Pancreas (tissue), 10 donors: ENCODE data around the gene PYGL. TPM values are rescaled to one million over a fixed set of nuclear protein-coding genes. Genes with fewer than 3 reads are reported as not detected.

Source experiments
- ATAC-seq, 4 donors: fragments of 200-7000 bp; cut with Tn5 transposase; one replicate each; pipeline versions ENCODE4 v1.8.0 to v1.9.1; 2020; ENCODE audit warnings: mild to moderate bottlenecking in 4 of 4, moderate library complexity in 4 of 4
- DNase-seq, 6 donors: peaks; one replicate each; pipeline ENCODE4 v3.0.0-alpha.2; 2020
- FAIRE-seq: peaks from 2 replicates; lab custom pipeline; 2012; peaks lifted over from hg19 to GRCh38; lab: Jason Lieb, UNC
- H3K27ac ChIP-seq, 4 donors: fragments of 200-600 bp; sonication (generic); 1 replicate in 3 of 4; 2 replicates in 1 of 4; pipeline versions ENCODE4 v1.5.0 to v1.8.0; 2020
- H3K27me3 ChIP-seq, 4 donors: fragments of 200-600 bp; one replicate each; pipeline ENCODE4 v1.8.0; 2021
- H3K36me3 ChIP-seq, 3 donors: fragments of 200-600 bp; sonication (generic) in 1 of 3; one replicate each; pipeline versions ENCODE4 v1.5.0 to v1.8.0; 2020 to 2021
- H3K4me1 ChIP-seq, 3 donors: fragments of 200-600 bp; one replicate each; pipeline ENCODE4 v1.8.0; 2021
- H3K4me3 ChIP-seq, 4 donors: fragments of 200-600 bp; sonication (generic) in 2 of 4; one replicate each; pipeline versions ENCODE4 v1.5.0 to v1.8.0; 2020 to 2021
- H3K9me3 ChIP-seq, 4 donors: fragments of 200-600 bp; one replicate each; pipeline ENCODE4 v1.8.0; 2021
- WGBS, 2 donors: extraction: QIAGEN DNeasy Blood & Tissue Kit; methylation state at CpG; one replicate each; pipeline ENCODE4 v1.1.7; 2013; 5-methylcytosine and 5-hydroxymethylcytosine counted together
- intact Hi-C, 3 donors: fragments of 100-400 bp; cut with DNase I; formaldehyde crosslinking; loops; one replicate each; pipeline versions ENCODE4 v1.11.1 to v1.14.2; 2022
- polyA plus RNA-seq, 2 donors: library from polyadenylated mRNA; stranded (reverse); fragments of 200-250 nt; gene quantifications; one replicate each; pipeline ENCODE4 v1.2.3, GENCODE V29; 2013
- total RNA-seq, 6 donors: library from RNA; stranded (reverse); fragmentation: NEBNext Ultra II Directional in 4 of 6; extraction: Animal tissue kit (Norgen Biotek cat#: 25700) in 4 of 6; gene quantifications; one replicate each; pipeline versions ENCODE4 v1.2.1 to v1.2.4, GENCODE V29; 2021 to 2023
- TF ChIP-seq, protein P1 (sequence below), 4 donors: fragments of 200-600 bp; sonication (generic) in 3 of 4; IDR thresholded peaks; one replicate each; pipeline versions ENCODE4 v1.5.0 to v1.8.0; 2021; ENCODE audit warnings: antibody characterized with exemption in 4 of 4
- donor health status: healthy with polysubstance abuse.
- donor health status: DM: no; HTN: no; CAD: no; lungs with moderate emphysema.
- donor health status: DM: no; HTN: no; CAD: no.
- donor health status: control.
- donor health status: control.
- donor health status: Bipolar disorder and iron deficiency.
- donor health status: DM: yes; HTN: yes; CAD: no.
- donor health status: DM: no; HTN: no; CAD: no.
- donor health status: DM: no; HTN: no; CAD: no.
- donor health status: DM: yes; HTN: yes; CAD: no.

Gene PYGL
- total RNA-seq (10 to 100 TPM in 1 of 6 donors, 1 to 10 TPM in 5; 2.6 to 17.8 (median 6.0) TPM), polyA plus RNA-seq (1 to 10 TPM; 4.0 to 5.0 TPM)

DNA sequence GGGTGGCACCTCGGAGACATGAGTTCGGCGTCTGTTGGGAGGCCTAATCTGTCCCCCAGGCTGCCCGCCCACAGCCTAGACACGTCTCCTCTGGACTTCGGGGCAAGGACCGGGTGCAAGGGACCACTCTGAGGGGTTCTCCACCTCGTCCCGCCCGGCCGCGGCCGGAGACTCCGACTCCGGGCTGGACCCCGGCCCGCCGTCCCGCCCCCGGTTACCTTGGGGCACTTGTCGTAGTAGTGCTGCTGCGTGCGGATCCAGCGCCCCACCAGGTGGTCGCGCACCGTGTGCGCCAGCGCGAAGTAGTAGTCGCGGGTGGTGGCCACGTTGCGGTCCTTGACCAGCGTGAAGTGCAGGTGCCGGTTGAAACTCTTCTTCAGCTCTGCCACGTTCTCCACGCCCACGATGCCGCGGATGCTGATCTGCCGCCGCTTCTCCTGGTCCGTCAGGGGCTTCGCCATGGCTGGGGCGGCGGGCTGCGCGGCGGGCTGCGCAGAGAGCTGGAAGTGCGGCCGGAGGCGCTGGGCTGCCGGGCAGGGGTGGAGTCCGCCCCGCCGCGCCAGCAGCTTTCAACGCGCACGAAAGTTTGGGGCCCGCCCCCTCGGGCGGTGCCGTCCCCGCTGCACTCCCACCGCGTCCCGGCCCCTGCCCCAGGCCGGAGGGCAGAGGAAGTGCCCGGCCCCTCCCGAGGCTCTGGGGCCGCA lies at the start of gene PYGL:
TSS of gene PYGL (minus strand) at position 541 of the 704 bp plus-strand sequence. CDS start at position 461, 80 bp downstream.
- Histone ChIP-seq H3K27me3 (no peaks in the 10 kb centered on the region), H3K4me1 (no peaks in the 10 kb centered on the region), H3K27ac (peak within 1 kb of the TSS in 3 of 4 donors; percentile 35 to 77 (median 64)), H3K4me3 (peak within 1 kb of the TSS; percentile 59 to 84 (median 69)), H3K9me3 (no peaks in the 10 kb centered on the region), H3K36me3 (no peaks in the 10 kb centered on the region)
- FAIRE-seq, result no peak
- TF ChIP-seq, protein P1, sequence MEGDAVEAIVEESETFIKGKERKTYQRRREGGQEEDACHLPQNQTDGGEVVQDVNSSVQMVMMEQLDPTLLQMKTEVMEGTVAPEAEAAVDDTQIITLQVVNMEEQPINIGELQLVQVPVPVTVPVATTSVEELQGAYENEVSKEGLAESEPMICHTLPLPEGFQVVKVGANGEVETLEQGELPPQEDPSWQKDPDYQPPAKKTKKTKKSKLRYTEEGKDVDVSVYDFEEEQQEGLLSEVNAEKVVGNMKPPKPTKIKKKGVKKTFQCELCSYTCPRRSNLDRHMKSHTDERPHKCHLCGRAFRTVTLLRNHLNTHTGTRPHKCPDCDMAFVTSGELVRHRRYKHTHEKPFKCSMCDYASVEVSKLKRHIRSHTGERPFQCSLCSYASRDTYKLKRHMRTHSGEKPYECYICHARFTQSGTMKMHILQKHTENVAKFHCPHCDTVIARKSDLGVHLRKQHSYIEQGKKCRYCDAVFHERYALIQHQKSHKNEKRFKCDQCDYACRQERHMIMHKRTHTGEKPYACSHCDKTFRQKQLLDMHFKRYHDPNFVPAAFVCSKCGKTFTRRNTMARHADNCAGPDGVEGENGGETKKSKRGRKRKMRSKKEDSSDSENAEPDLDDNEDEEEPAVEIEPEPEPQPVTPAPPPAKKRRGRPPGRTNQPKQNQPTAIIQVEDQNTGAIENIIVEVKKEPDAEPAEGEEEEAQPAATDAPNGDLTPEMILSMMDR (IDR thresholded peaks at IDR 0.05), result no peak
- ATAC-seq, result peak; percentile 92 to 96 (median 95)
- WGBS, 2 donors, result 0 to 1% methylated on average over 59 to 74 of the region's 74 CpGs
- DNase-seq, result peak; percentile 59 to 87 (median 70)
- intact Hi-C loops, result no loop called here

DNA sequence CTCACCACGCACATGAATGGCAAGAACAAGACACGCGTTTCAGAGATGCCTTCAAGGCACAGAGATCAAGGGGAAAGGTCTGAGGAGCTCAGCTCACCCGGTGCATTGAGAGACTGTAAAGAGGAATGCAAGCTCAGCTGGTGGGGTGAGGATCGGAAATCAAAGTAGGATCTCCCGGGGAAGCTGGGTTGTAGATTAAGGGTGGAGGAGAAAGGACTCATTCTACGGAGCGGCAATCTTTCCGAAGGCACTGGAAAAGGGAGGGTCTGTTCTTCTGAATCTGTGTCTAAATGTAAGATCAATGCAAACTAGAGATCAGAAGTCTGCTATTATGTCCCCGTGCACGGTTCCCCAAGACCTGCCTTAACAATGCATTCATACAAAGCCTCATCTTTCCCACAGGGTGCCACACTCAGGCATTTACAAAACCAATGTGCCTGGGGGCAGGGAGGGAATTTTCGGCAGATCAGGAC lies 41.6 kb upstream of the PYGL start:
- intact Hi-C loops, result no loop called here
- Histone ChIP-seq H3K4me1 (no peaks in the 10 kb centered on the region), H3K9me3 (no peaks in the 10 kb centered on the region), H3K27ac (no peak overlapping the region), H3K36me3 (no peaks in the 10 kb centered on the region), H3K4me3 (no peak overlapping the region), H3K27me3 (no peaks in the 10 kb centered on the region)
- DNase-seq (no peak), ATAC-seq (no peak), FAIRE-seq (no peak)
- 50 to 56% methylated on average over 12 of the region's 12 CpGs for WGBS, 2 donors
- TF ChIP-seq, protein P1 (IDR thresholded peaks at IDR 0.05), result no peak

DNA sequence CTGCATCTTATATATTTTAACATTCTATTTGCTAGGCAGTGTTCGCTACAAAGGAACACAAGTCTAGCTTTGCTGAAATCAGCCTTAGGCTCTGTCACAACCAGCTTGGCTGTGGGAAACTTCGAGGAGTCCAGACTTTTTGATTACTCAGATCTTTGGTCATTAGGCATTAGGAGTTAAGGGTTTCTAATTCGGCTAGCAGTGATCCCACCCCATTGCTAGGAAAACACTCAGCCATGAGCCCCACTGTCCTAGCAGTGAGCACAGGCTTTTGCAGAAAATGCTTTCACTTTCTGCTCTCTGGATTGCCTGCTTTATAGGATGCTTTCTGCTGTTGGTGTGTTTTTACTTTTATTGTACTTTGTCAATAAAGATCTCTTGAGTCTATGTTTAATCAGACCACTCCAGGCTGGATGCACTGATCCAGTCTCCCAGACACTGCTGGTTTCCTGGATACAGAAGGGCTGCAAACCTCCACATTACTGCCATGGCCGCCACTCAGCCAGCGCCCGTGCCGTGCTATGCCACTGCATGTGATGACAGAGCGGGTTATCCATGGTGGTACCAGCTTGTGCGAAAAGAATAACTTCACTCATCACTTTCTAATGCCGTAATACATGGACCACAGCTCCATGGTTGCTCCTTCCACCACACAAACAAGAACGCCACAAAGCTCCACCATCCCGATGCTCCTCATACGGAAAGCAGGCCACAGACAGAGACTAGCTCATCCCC lies 41.0 kb upstream of the PYGL start:
- TF ChIP-seq, protein P1 (IDR thresholded peaks at IDR 0.05), result no peak
- 80 to 81% methylated on average over 13 of the region's 13 CpGs for WGBS, 2 donors
- ATAC-seq, result peak in 2 of 4 donors; percentile 44 to 62

DNA sequence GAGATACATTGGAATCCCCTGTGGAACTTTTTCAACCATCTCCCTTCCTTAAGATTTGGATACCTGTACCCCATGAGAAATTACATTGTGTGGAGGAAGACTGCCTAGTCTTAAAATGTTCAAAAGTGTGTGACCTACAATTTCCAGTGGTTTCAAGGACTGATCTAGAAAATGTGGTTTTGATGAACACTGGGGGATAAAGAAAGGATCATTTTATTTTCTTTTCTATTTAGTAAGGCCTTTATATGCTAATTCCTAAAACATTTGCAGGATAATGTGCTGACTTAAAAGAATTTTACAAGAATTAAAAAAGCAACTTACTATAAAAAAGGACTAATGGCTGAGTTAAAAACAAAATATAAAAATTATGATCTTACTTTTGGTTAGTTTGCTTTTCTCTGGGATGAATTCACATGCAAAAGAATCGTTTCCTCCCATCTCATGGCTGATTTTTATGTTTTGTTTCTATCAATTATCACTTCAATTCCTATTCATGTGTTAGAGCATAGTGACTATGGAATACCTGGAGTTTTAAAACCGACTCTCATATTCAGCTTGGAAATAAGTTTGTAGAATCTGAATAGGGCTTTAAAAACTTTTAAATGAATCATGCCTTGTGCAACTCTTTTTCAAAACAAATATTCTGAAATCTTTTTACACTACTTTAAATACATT lies 39.9 kb upstream of the PYGL start:
- 57 to 66% methylated on average over 2 of the region's 2 CpGs for WGBS, 2 donors

More for the DNA sequence above, 41.0 kb upstream of the PYGL start:
- no peak overlapping the region for H3K4me3 ChIP-seq
- no peak for FAIRE-seq
- no peaks in the 10 kb centered on the region for H3K4me1 ChIP-seq
- H3K36me3 ChIP-seq, result no peaks in the 10 kb centered on the region
- H3K27me3 ChIP-seq, result no peaks in the 10 kb centered on the region
- H3K27ac ChIP-seq, result no peak overlapping the region
- intact Hi-C loops, result no loop called here
- DNase-seq, result no peak
- H3K9me3 ChIP-seq, result no peaks in the 10 kb centered on the region

More for the DNA sequence above, 39.9 kb upstream of the PYGL start:
- H3K36me3 ChIP-seq, result no peaks in the 10 kb centered on the region
- H3K27me3 ChIP-seq, result no peaks in the 10 kb centered on the region
- FAIRE-seq (no peak), ATAC-seq (no peak), DNase-seq (no peak)
- intact Hi-C loops, result no loop called here
- H3K4me3 ChIP-seq, result no peak overlapping the region
- H3K9me3 ChIP-seq, result no peaks in the 10 kb centered on the region
- H3K4me1 ChIP-seq, result no peaks in the 10 kb centered on the region
- TF ChIP-seq, protein P1 (IDR thresholded peaks at IDR 0.05), result no peak
- H3K27ac ChIP-seq, result no peak overlapping the region
